Kidney (tissue), 22 donors: ENCODE measurements around the gene TRIM64. TPM values are rescaled to one million over a fixed set of nuclear protein-coding genes. Genes with fewer than 3 reads are reported as not detected.
"Not testable (repeated sequence)": the region's sequence is repeated elsewhere in the genome, so short reads cannot be mapped to it uniquely, and the experiment has no call there.

ENCODE experiments used
- DNase-seq, 5 donors: peaks; one replicate each; pipeline ENCODE4 v3.0.0-alpha.2; 2013 to 2020
- FAIRE-seq: peaks from 2 replicates; lab custom pipeline; 2012; peaks lifted over from hg19 to GRCh38; lab: Jason Lieb, UNC
- H3K27ac ChIP-seq, 2 donors: one replicate each; pipeline ENCODE4 v1.7.0; 2013; ENCODE audit warnings: low read depth in 2 of 2, low read length in 2 of 2, inconsistent platforms in 1 of 2
- H3K27me3 ChIP-seq: one replicate; pipeline ENCODE4 v1.7.1; 2013; ENCODE audit warnings: low read length, inconsistent platforms; ENCODE audit not compliant: control insufficient read depth, insufficient read depth
- H3K36me3 ChIP-seq, 3 donors: one replicate each; pipeline versions ENCODE4 v1.7.0 to v1.7.1; 2013; ENCODE audit warnings: low read length in 3 of 3, control low read depth in 1 of 3, inconsistent platforms in 1 of 3; ENCODE audit not compliant: insufficient read depth in 3 of 3, control insufficient read depth in 2 of 3
- H3K4me1 ChIP-seq, 3 donors: one replicate each; pipeline versions ENCODE4 v1.7.0 to v1.7.1; 2013; ENCODE audit warnings: low read length in 3 of 3, inconsistent platforms in 1 of 3, low read depth in 1 of 3; ENCODE audit not compliant: control insufficient read depth in 2 of 3, insufficient read depth in 2 of 3
- H3K4me3 ChIP-seq, 3 donors: one replicate each; pipeline versions ENCODE4 v1.7.0 to v1.8.1; 2013; ENCODE audit warnings: low read length in 3 of 3, control low read depth in 1 of 3, inconsistent platforms in 1 of 3
- H3K9ac ChIP-seq, 3 donors: one replicate each; pipeline versions ENCODE4 v1.7.0 to v1.7.1; 2013; ENCODE audit warnings: low read length in 3 of 3, control low read depth in 1 of 3, inconsistent platforms in 1 of 3
- H3K9me3 ChIP-seq, 3 donors: one replicate each; pipeline versions ENCODE4 v1.7.0 to v1.7.1; 2013; ENCODE audit warnings: low read length in 3 of 3, control low read depth in 1 of 3, inconsistent platforms in 1 of 3; ENCODE audit not compliant: control insufficient read depth in 2 of 3, insufficient read depth in 1 of 3
- CTCF ChIP-seq: IDR thresholded peaks from 3 replicates; pipeline ENCODE4 v1.5.1; 2012; ENCODE audit warnings: mild to moderate bottlenecking, moderate library complexity, borderline replicate concordance; ENCODE audit not compliant: insufficient read depth; ENCODE audit errors: extremely low read depth
- intact Hi-C: fragments of 100-400 bp; cut with DNase I; formaldehyde crosslinking; loops from one replicate; pipeline ENCODE4 v1.11.1; 2022
- long read RNA-seq, 10 donors: library from polyadenylated mRNA in 1 of 10; unstranded in 1 of 10; transcript quantifications; one replicate each; pipeline ENCODE4 v2.0.0 and lab custom pipeline, GENCODE V29; 2021 to 2026
- polyA plus RNA-seq: library from polyadenylated mRNA; stranded (reverse); fragments of 350-450 nt; fragmentation: Illumina TruSeq; extraction: RNeasy Lipid Tissue Mini Kit (QIAGEN cat#74804); gene quantifications from one replicate; pipeline ENCODE4 v1.2.3, GENCODE V29; 2014; ENCODE audit warnings: low read depth, low replicate concordance; ENCODE audit not compliant: insufficient read depth
- total RNA-seq: library from RNA; stranded (reverse); fragmentation: NEBNext Ultra II Directional; extraction: Animal tissue kit (Norgen Biotek cat#: 25700); gene quantifications from one replicate; pipeline ENCODE4 v1.2.1, GENCODE V29; 2021
- donor health status: control.
- donor health status: control.
- donor health status: control.
- donor health status: control.
- donor health status: control.
- donor health status: DM: yes; HTN: yes; CAD: no.
- donor health status: Normal renal cell carcinoma (clear cell type).

The TRIM64 gene
- total RNA-seq: not detected
- not detected for polyA plus RNA-seq
- long read RNA-seq, donor 1: 0 reads
- long read RNA-seq, donor 2: 0 reads
- long read RNA-seq, donor 3: 0 reads
- long read RNA-seq, donor 4: 0 reads
- long read RNA-seq, donor 5: 0 reads
- long read RNA-seq, donor 6: 0 reads
- long read RNA-seq, donor 7: 0 reads
- long read RNA-seq, donor 8: 0 reads
- long read RNA-seq, donor 9: 0 reads
- long read RNA-seq, donor 10: 0 reads

- H3K27me3 ChIP-seq, H3K4me1 ChIP-seq, FAIRE-seq, DNase-seq, H3K36me3 ChIP-seq, H3K4me3 ChIP-seq, H3K9ac ChIP-seq, H3K9me3 ChIP-seq, intact Hi-C loops, H3K27ac ChIP-seq: not testable (repeated sequence)
Measured at GRCh38 chr11:89965737-89966136, at the start of gene TRIM64. TSS of gene TRIM64 (plus strand) at chr11:89966037. CDS start at chr11:89968504, 2,467 bp downstream.

- H3K4me3 ChIP-seq: no peak within 1 kb of the TSS
Measured at GRCh38 chr11:89922195-89922660, 43.6 kb upstream of the TRIM64 start, which contains the start of gene TRIM49D1. TSS of gene TRIM49D1 (minus strand) at chr11:89922245. CDS start at chr11:89917710, 4,535 bp downstream.

GRCh38 chr11:89923764-89924163, 42.1 kb upstream of the TRIM64 start, which contains the start of gene TRIM49D2:
TSS of gene TRIM49D2 (plus strand) at chr11:89924064. CDS start at chr11:89926762, 2,698 bp downstream.
- H3K4me3 ChIP-seq, H3K9me3 ChIP-seq, intact Hi-C loops, FAIRE-seq, H3K4me1 ChIP-seq, DNase-seq, H3K27me3 ChIP-seq, H3K9ac ChIP-seq, H3K27ac ChIP-seq, H3K36me3 ChIP-seq: not testable (repeated sequence)

More at GRCh38 chr11:89922195-89922660, 43.6 kb upstream of the TRIM64 start, which contains the start of gene TRIM49D1:
- no peak for DNase-seq
- H3K27ac ChIP-seq: no peak within 1 kb of the TSS
- H3K4me1 ChIP-seq: no peaks in the 10 kb centered on the region
- H3K9ac ChIP-seq: no peak within 1 kb of the TSS
- TF ChIP-seq CTCF: no peak
- intact Hi-C loops: no loop called here
- no peaks in the 10 kb centered on the region for H3K27me3 ChIP-seq
- H3K36me3 ChIP-seq: no peaks in the 10 kb centered on the region
- H3K9me3 ChIP-seq: no peaks in the 10 kb centered on the region
- no peak for FAIRE-seq

- H3K9me3 ChIP-seq, H3K27ac ChIP-seq, H3K36me3 ChIP-seq, H3K4me3 ChIP-seq, H3K27me3 ChIP-seq, H3K4me1 ChIP-seq, FAIRE-seq, intact Hi-C loops, DNase-seq, H3K9ac ChIP-seq: not testable (repeated sequence)
Measured at GRCh38 chr11:89960833-89961232, 5.0 kb upstream of the TRIM64 start.

Other genes starting within 250 kb of the TRIM64 start
- not detected for gene TRIM49, start 157.5 kb upstream of the TRIM64 start, total RNA-seq
- not detected for gene TRIM49, start 157.5 kb upstream of the TRIM64 start, polyA plus RNA-seq
- not detected for gene TRIM64B, start 87.5 kb upstream of the TRIM64 start, total RNA-seq
- gene TRIM64B, start 87.5 kb upstream of the TRIM64 start, polyA plus RNA-seq: not detected
- gene TRIM49D1, start 43.8 kb upstream of the TRIM64 start, total RNA-seq: not detected
- not detected for gene TRIM49D1, start 43.8 kb upstream of the TRIM64 start, polyA plus RNA-seq
- gene TRIM49D2, start 42.0 kb upstream of the TRIM64 start, total RNA-seq: not detected
- not detected for gene TRIM49D2, start 42.0 kb upstream of the TRIM64 start, polyA plus RNA-seq
- not detected for gene TRIM49C, start 65.1 kb downstream of the TRIM64 start, total RNA-seq
- not detected for gene TRIM49C, start 65.1 kb downstream of the TRIM64 start, polyA plus RNA-seq
- not detected for gene UBTFL1, start 119.9 kb downstream of the TRIM64 start, total RNA-seq
- not detected for gene UBTFL1, start 119.9 kb downstream of the TRIM64 start, polyA plus RNA-seq
- 2.0 TPM for gene NAALAD2, start 168.6 kb downstream of the TRIM64 start, total RNA-seq
- 1.5 TPM for gene NAALAD2, start 168.6 kb downstream of the TRIM64 start, polyA plus RNA-seq